Activated CD8-positive, alpha-beta memory T cell treated with anti-CD3 and anti-CD28 coated beads, Interleukin-2, amount 10 ng/mL, durations not matched to agents 7 days and 5 days (primary cell): ENCODE results near the gene FCER1A. TPM values are rescaled to one million over a fixed set of nuclear protein-coding genes. Genes with fewer than 3 reads are reported as not detected.

Source experiments
- ATAC-seq: fragments of 150-1000 bp; cut with Tn5 transposase; one replicate; pipeline ENCODE4 v1.10.0; 2021; ENCODE audit warnings: moderate library complexity
- CTCF ChIA-PET: fragments of 350-600 bp; sonication (Branson Sonifier 250); formaldehyde crosslinking; loops from one replicate; lab custom pipeline; 2021; ENCODE audit warnings: antibody characterized with exemption; lab: Charles Lee
- DNase-seq: peaks from one replicate; pipeline ENCODE4 v3.0.0-alpha.2; 2020
- H3K27ac Mint-ChIP-seq: one replicate; pipeline ENCODE4 v1.8.0; 2021; ENCODE audit warnings: mild to moderate bottlenecking, mixed read lengths
- H3K27me3 Mint-ChIP-seq: one replicate; pipeline ENCODE4 v1.8.0; 2021; ENCODE audit warnings: mixed read lengths
- H3K36me3 Mint-ChIP-seq: one replicate; pipeline ENCODE4 v1.8.0; 2021; ENCODE audit warnings: mild to moderate bottlenecking, mixed read lengths
- H3K4me1 Mint-ChIP-seq: one replicate; pipeline ENCODE4 v1.8.0; 2021; ENCODE audit warnings: mixed read lengths
- H3K4me3 Mint-ChIP-seq: one replicate; pipeline ENCODE4 v1.8.0; 2021; ENCODE audit warnings: mild to moderate bottlenecking, moderate library complexity, mixed read lengths
- H3K9me3 Mint-ChIP-seq: one replicate; pipeline ENCODE4 v1.8.0; 2022; ENCODE audit warnings: low read depth, mixed read lengths
- total RNA-seq, 2 experiments: library from RNA; stranded (reverse); gene quantifications; one replicate each; pipeline ENCODE4 v1.2.3, GENCODE V29; 2021

FCER1A gene
- not detected for total RNA-seq

DNA sequence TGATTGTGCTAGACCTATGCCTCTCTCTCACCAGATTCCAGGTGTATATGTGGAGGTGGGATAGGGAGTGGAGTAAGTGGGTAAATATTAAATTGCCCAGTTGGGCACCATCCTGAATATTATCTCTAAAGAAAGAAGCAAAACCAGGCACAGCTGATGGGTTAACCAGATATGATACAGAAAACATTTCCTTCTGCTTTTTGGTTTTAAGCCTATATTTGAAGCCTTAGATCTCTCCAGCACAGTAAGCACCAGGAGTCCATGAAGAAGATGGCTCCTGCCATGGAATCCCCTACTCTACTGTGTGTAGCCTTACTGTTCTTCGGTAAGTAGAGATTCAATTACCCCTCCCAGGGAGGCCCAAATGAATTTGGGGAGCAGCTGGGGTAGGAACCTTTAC lies at the start of gene FCER1A:
Gene FCER1A (plus strand): TSS at position 242 of the 400 bp plus-strand sequence. CDS start 29 bp downstream, at position 271.
- Mint-ChIP-seq H3K4me3 (no peak within 1 kb of the TSS), H3K27me3 (peaks cover 16% of the 10 kb centered on the region), H3K4me1 (no peaks in the 10 kb centered on the region), H3K27ac (no peak within 1 kb of the TSS), H3K9me3 (no peaks in the 10 kb centered on the region), H3K36me3 (no peaks in the 10 kb centered on the region)
- DNase-seq (no peak), ATAC-seq (no peak)
- CTCF ChIA-PET, result no interaction called here

DNA sequence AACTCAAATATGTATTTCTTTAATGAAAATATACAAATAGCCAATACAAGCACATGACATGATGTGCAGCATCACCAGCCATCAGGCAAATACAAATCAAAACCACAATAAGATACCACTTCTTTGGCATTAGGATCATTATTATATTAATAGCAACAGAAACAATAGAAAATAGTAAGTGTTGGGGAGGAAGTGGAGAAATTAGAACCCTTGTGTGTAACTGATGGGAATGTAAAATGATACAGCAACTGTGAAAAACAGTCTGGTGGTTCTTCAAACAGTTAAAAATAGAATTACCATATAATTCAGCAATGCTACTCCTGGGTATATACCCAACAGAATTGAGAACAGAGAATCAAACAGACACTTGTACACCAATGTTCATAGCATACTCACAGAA lies 40.8 kb upstream of the FCER1A start:
- peaks cover 2% of the 10 kb centered on the region for H3K9me3 Mint-ChIP-seq
- DNase-seq (no peak), ATAC-seq (no peak)
- CTCF ChIA-PET, result no interaction called here
- H3K4me3 Mint-ChIP-seq, result no peak overlapping the region
- H3K36me3 Mint-ChIP-seq, result no peaks in the 10 kb centered on the region
- no peak overlapping the region for H3K27ac Mint-ChIP-seq
- H3K4me1 Mint-ChIP-seq, result peaks cover 2% of the 10 kb centered on the region
- peaks cover 8% of the 10 kb centered on the region for H3K27me3 Mint-ChIP-seq

DNA sequence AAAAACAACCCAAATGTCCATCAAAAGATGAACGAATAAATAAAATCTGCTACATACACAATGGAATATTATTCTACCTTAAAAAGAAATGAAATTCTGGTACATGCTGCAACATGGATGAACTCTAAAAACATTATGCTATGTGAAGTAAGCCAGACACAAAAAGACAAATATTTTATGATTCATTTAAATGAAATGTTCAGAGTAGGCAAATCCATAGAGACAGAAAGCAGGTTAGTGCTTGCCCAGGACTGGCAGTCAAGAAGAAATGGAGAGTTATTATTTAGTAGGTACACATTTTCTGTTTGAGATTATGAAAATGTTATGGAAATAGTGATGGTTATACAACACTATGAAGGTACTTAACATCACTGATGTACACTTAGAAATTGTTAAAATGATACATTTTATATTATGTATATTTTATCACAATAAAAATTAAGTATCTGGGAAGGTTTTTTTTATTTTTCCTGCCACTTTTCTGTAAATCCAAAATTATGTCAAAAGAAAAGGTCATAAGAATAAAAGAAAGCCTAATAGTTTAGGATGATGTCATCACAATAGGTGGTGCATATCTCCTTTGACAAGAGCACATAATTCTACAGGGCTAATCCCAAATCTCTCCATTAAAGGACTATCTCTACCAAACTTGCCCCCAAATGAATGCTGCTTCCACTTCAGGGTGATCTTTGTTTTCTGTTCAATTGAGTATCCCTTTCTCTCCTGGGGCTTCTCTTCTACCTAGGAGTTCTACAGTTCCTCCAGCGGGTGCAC lies 40.2 kb upstream of the FCER1A start:
- H3K4me1 Mint-ChIP-seq, result peaks cover 7% of the 10 kb centered on the region
- H3K27ac Mint-ChIP-seq, result no peak overlapping the region
- CTCF ChIA-PET, result no interaction called here
- H3K4me3 Mint-ChIP-seq, result no peak overlapping the region
- DNase-seq (no peak), ATAC-seq (no peak)
- peaks cover 2% of the 10 kb centered on the region for H3K9me3 Mint-ChIP-seq
- H3K27me3 Mint-ChIP-seq, result peaks cover 8% of the 10 kb centered on the region
- no peaks in the 10 kb centered on the region for H3K36me3 Mint-ChIP-seq

DNA sequence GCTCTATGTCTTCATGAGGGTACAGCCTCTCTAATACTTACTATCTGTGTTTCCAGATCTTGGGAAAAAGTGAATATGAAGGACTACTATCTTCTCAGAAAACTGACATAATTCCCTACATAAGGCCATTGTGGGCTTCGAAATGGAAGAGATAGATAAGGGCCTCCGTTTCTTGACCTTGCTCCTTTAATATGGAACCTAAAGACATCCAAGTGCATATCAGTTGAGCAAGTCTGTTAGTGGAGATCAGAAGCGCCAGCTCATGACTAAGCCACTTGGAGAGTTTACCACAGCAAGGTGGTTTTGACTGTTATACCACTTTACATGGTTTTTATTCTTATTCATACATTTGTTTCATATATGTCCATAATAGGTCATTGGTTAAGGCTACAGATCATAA lies 35.3 kb upstream of the FCER1A start:
- ATAC-seq (no peak), DNase-seq (no peak)
- Mint-ChIP-seq H3K36me3 (no peaks in the 10 kb centered on the region), H3K27me3 (peaks cover 9% of the 10 kb centered on the region), H3K4me3 (no peak overlapping the region), H3K27ac (no peak overlapping the region), H3K9me3 (peaks cover 2% of the 10 kb centered on the region), H3K4me1 (peaks cover 8% of the 10 kb centered on the region)
- CTCF ChIA-PET, result no interaction called here

DNA sequence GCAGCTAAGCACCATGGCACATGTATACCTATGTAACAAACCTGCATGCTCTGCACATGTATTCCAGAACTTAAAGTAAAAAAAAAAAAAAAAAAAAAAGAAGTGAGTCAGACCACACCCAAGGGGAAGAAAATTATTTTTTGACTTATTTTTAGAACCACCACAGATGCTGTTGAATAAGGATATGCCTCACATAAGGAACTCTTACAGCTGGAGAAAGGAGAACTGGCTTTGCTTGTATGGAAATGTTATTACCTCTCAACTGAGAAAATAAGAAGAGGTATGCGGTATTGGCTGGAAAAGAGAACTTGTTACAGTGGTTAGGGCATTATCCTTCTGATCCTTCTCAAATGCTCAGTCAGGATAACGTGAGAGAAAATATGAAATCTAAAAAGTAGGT lies 27.5 kb upstream of the FCER1A start:
- Mint-ChIP-seq H3K27ac (no peak overlapping the region), H3K4me3 (no peak overlapping the region), H3K36me3 (no peaks in the 10 kb centered on the region), H3K4me1 (no peaks in the 10 kb centered on the region), H3K27me3 (peaks cover 6% of the 10 kb centered on the region), H3K9me3 (no peaks in the 10 kb centered on the region)
- CTCF ChIA-PET, result no interaction called here
- no peak for DNase-seq
- no peak for ATAC-seq

DNA sequence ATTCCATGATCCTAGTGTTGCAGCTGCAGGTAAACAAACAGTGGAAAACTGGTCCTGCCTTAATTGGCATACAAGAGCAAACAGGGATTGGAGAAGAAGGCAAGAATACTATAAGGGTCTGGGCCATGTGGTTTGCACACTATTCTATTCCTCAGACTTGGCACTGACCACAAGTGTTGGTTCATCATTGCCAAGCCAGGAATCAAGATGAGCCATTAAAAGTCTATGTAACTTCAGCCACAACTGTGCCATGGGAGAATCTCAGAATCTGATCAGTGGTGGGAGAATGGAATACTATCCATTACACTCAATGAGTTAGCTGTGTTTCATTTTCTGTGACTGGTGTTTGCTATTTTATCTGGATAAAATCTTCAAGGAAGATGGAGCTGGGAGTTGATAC lies 26.2 kb upstream of the FCER1A start:
- Mint-ChIP-seq H3K9me3 (no peaks in the 10 kb centered on the region), H3K36me3 (no peaks in the 10 kb centered on the region), H3K4me3 (no peak overlapping the region), H3K4me1 (no peaks in the 10 kb centered on the region), H3K27ac (no peak overlapping the region), H3K27me3 (peaks cover 9% of the 10 kb centered on the region)
- CTCF ChIA-PET, result no interaction called here
- no peak for ATAC-seq
- no peak for DNase-seq

DNA sequence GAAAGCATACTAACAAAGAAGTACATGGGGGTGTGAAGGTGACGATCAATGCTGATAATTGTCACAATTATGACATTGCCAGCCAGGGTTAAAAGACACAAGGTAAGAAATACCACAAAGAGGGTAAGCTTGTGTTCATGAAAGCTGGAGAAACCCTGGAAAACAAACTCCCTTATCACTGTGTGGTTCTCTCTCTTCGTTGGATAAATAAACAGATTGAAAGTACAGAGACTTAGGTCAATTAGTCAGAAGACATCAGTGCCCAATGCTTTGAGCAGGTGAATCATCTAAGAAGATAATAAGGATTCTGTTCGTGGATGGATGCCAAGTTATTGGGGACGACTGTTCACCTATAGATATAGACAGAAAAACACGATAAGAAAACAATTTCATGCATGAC lies 22.4 kb upstream of the FCER1A start:
- Mint-ChIP-seq H3K27me3 (peaks cover 9% of the 10 kb centered on the region), H3K9me3 (no peaks in the 10 kb centered on the region), H3K4me1 (no peaks in the 10 kb centered on the region), H3K4me3 (no peak overlapping the region), H3K36me3 (no peaks in the 10 kb centered on the region), H3K27ac (no peak overlapping the region)
- CTCF ChIA-PET, result no interaction called here
- DNase-seq, result no peak
- no peak for ATAC-seq

DNA sequence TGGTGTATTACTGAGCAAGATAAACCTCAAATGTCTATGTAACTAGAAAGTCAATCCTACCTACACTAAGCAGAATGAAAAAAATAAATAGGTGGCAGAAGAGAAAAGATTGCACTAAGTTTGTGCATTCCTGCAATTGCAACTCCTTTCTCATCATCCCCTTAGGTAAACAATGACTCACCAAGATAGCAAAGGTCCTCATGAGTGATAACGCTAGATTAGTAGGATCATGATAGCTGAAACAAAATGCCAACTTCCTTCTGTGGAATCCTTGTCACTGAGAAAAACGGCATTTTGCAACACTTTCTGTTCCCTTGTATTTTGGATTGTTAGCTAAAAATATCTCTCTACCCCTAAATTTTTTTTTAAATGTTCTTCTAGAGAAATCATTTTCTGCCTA lies 20.0 kb upstream of the FCER1A start:
- no peak overlapping the region for H3K27ac Mint-ChIP-seq
- no peaks in the 10 kb centered on the region for H3K9me3 Mint-ChIP-seq
- no peak overlapping the region for H3K4me3 Mint-ChIP-seq
- H3K27me3 Mint-ChIP-seq, result peaks cover 9% of the 10 kb centered on the region
- H3K36me3 Mint-ChIP-seq, result no peaks in the 10 kb centered on the region
- H3K4me1 Mint-ChIP-seq, result no peaks in the 10 kb centered on the region
- no peak for DNase-seq
- CTCF ChIA-PET, result no interaction called here
- ATAC-seq, result no peak

DNA sequence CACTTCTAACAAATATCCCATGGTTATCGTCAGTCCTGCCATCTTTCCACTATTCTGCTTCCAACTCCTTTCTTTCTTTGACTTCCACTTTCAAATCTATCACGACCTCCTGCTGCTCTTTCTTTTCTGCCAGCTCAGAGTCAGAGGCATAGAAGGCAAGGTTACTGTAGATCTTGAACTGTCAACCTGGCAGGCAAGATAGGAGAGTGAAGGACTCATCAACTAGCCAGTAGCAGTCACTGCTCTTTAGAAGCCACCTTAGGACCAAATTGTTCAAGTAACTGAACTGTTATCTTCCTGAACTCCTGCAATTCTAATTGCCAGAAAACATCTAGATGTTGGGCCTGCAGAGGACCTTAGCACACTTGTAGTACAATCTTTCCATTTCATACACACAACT lies 13.1 kb upstream of the FCER1A start:
- Mint-ChIP-seq H3K9me3 (no peaks in the 10 kb centered on the region), H3K27ac (no peak overlapping the region), H3K36me3 (no peaks in the 10 kb centered on the region), H3K4me1 (no peaks in the 10 kb centered on the region), H3K4me3 (no peak overlapping the region), H3K27me3 (peaks cover 15% of the 10 kb centered on the region)
- CTCF ChIA-PET, result no interaction called here
- ATAC-seq (no peak), DNase-seq (no peak)

DNA sequence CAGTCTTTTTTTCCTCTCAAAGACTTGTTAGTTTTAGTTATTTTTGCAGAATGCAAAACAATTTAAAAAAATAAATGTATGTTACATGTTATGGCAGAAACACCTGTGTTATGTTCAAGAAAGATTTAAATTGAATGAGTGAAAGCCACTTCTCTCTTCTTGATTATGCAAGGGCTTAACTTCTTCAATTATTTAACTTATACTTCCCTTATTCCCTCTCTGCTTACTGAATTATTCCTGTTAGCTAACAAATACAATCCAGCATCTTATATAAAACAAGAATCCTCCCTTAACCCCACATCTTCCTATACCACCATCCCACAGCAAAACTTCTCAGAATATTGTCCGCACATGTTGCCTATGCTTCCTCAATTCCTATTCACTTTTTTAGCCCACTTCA lies 10.7 kb upstream of the FCER1A start:
- H3K9me3 Mint-ChIP-seq, result no peaks in the 10 kb centered on the region
- DNase-seq (no peak), ATAC-seq (no peak)
- CTCF ChIA-PET, result no interaction called here
- no peak overlapping the region for H3K4me3 Mint-ChIP-seq
- no peaks in the 10 kb centered on the region for H3K4me1 Mint-ChIP-seq
- H3K27me3 Mint-ChIP-seq, result peaks cover 13% of the 10 kb centered on the region
- no peaks in the 10 kb centered on the region for H3K36me3 Mint-ChIP-seq
- H3K27ac Mint-ChIP-seq, result no peak overlapping the region

DNA sequence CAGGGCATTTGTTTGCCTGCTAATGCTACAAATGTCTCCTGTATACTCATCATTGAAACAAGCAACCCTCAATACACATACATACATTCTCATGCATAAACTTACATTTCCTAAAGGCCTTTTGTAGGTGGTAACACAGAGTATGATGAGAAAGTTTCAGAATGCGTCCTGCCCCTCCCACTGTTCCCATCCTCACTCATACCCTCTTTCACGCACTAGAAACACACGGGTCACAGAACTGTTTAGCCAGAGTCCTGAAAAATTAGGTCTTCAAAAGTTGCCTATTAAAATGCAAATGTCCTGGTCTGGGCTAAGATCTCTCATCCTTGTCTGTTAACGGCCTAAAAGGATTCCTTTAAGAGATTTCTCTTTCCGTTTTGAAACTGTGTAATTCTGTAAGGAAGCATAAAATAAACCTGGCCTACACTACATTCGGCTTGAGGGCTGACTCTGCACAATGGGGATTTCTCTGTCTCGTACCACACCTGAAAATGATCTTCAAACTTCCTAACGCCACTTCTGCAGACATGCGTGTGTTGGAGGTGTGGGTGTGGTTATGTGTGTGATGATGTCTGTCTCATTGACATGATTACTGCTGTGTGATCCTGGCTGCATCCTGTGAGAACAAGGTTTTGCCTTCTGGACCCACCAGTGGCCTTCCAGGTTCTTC lies 5.3 kb upstream of the FCER1A start:
- DNase-seq, result no peak
- no peaks in the 10 kb centered on the region for H3K9me3 Mint-ChIP-seq
- H3K36me3 Mint-ChIP-seq, result no peaks in the 10 kb centered on the region
- H3K27me3 Mint-ChIP-seq, result peaks cover 11% of the 10 kb centered on the region
- CTCF ChIA-PET, result no interaction called here
- no peaks in the 10 kb centered on the region for H3K4me1 Mint-ChIP-seq
- H3K27ac Mint-ChIP-seq, result no peak overlapping the region
- H3K4me3 Mint-ChIP-seq, result no peak overlapping the region
- ATAC-seq, result no peak

DNA sequence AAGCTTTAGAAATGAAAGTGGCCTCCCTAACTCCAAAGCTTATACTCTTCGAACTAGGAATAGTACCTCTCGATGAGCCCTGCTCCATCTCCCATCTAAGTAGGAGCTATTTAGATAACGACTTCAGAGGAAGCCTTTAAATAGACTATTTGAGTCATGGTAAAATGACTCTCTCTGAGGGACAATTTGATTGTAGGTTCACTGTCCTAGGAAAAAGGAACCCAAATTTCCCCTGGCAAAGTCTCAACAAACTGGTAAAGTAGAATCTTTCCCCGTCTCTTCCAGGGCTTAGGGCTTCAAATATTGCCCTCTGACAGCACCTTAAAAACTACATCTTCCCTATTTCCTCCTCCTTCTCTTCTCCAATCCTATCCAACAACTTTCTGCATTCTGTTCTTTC lies 2.0 kb upstream of the FCER1A start:
- H3K27ac Mint-ChIP-seq, result no peak overlapping the region
- H3K27me3 Mint-ChIP-seq, result peaks cover 12% of the 10 kb centered on the region
- no peak overlapping the region for H3K4me3 Mint-ChIP-seq
- CTCF ChIA-PET, result no interaction called here
- ATAC-seq, result no peak
- no peaks in the 10 kb centered on the region for H3K4me1 Mint-ChIP-seq
- DNase-seq, result no peak
- H3K9me3 Mint-ChIP-seq, result no peaks in the 10 kb centered on the region
- H3K36me3 Mint-ChIP-seq, result no peaks in the 10 kb centered on the region

DNA sequence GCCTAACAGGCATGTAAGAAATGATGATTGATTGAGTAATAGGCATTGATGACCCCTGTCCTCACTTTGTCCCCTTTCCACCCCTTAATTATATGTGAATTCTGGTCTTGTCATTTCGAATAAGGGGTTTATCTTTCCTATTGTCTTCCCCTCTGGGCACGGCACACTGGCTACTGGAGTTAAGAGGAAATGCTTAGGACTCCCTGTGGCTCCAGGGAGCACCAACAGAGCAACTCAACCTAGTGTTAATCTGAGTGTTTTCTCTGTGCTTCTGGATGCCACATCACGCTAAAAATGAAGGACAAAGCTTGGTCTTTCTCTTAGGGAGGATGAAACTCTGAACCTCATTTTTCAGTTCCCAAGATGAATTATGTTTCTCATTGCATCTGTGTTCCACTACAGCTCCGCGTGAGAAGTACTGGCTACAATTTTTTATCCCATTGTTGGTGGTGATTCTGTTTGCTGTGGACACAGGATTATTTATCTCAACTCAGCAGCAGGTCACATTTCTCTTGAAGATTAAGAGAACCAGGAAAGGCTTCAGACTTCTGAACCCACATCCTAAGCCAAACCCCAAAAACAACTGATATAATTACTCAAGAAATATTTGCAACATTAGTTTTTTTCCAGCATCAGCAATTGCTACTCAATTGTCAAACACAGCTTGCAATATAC lies 5.3 kb downstream of the FCER1A start:
- Mint-ChIP-seq H3K4me3 (no peak overlapping the region), H3K27me3 (peaks cover 12% of the 10 kb centered on the region), H3K4me1 (no peaks in the 10 kb centered on the region), H3K27ac (no peak overlapping the region), H3K36me3 (no peaks in the 10 kb centered on the region), H3K9me3 (no peaks in the 10 kb centered on the region)
- DNase-seq, result no peak
- no peak for ATAC-seq
- CTCF ChIA-PET, result no interaction called here

DNA sequence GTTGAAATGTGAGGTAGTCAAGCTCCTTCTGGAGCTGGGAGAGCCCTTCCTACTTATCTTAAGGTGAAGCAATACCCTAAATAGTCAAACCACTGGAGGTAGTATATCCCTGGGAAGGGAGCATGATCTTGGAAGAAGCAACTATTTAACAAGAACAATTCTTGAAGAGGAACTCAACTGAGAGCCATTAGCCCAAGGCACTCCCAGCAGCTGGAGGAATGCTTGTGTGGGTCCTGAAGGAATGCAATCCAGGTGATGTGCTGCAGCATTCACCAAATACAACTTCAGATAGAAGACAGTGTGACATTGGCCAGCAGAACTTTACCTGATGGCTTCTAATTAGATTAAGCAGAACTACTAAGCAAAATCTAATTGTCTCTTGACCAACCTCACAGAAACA lies 9.5 kb downstream of the FCER1A start:
- Mint-ChIP-seq H3K4me1 (no peaks in the 10 kb centered on the region), H3K9me3 (no peaks in the 10 kb centered on the region), H3K36me3 (no peaks in the 10 kb centered on the region), H3K4me3 (no peak overlapping the region), H3K27ac (no peak overlapping the region), H3K27me3 (peaks cover 9% of the 10 kb centered on the region)
- ATAC-seq (no peak), DNase-seq (no peak)
- CTCF ChIA-PET, result no interaction called here
